HG03571 (cell line): ENCODE measurements around the gene TRIM77.
"Not testable (repeated sequence)": the region's sequence is repeated elsewhere in the genome, so short reads cannot be mapped to it uniquely, and the experiment has no call there.

Experiments
- ATAC-seq: cut with Tn5 transposase; IDR thresholded peaks from one replicate; pipeline ENCODE4 v1.9.1; 2021; ENCODE audit not compliant: unreplicated experiment

Gene TRIM77, protein sequence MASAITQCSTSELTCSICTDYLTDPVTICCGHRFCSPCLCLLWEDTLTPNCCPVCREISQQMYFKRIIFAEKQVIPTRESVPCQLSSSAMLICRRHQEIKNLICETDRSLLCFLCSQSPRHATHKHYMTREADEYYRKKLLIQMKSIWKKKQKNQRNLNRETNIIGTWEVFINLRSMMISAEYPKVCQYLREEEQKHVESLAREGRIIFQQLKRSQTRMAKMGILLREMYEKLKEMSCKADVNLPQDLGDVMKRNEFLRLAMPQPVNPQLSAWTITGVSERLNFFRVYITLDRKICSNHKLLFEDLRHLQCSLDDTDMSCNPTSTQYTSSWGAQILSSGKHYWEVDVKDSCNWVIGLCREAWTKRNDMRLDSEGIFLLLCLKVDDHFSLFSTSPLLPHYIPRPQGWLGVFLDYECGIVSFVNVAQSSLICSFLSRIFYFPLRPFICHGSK

DNA sequence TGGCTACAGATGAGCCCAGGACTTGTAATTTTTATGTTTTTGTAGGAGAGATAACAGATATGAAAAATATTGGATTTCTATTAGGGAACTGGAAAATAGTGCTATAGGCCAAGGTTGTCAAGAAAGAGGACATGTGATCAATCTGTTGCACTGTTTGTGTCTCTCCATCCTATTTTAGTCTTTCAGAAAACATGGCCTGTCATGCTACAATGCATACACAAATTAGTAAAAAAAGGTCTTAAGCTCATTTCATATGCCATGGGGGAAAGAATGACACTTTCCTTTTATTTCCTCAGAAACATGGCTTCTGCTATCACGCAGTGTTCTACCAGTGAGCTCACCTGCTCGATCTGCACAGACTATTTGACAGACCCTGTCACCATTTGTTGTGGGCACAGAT is at the start of gene TRIM77:
Gene TRIM77 (plus strand): TSS at position 301 of the 400 bp plus-strand sequence. CDS start 0 bp downstream, at position 301.
- not testable (repeated sequence) for ATAC-seq

DNA sequence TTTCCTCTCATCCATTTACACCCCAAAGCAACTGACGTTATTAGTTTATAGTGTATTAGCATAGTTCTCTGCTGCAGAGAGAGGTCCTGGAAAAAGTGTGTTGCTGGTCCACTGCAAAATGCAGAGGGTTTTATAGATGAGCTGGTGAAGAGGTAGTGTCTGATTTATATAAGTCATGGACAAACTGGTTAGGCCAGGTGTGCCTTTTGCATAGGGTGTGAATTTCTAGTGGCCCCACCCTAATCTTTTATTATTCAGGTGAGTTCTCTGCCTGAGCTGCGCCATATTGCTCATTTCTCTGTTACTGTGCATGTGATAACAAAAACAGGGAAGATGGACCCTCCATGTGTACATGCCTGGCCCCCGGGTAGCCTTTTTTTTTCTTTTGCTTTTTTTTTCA is 43.1 kb upstream of the TRIM77 start:
- ATAC-seq, result no peak

DNA sequence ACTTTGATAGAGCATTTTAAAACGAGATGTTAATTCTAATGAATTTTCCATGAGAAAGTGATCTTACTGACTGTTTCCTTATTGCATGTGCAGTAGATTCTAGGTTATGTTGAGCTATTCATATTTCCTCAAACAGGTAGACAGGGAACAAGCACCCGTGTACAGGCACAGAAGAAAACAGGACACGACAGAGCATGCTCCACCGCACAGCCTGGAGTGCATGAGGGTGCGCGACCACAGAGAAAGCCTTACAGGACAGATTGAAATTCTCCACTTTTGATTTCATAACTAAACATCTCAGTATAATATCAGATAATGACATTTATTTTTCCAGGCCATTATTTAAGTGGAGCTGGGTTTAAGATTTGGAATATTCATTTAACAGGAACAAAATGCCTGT is 41.9 kb upstream of the TRIM77 start:
- not testable (repeated sequence) for ATAC-seq

DNA sequence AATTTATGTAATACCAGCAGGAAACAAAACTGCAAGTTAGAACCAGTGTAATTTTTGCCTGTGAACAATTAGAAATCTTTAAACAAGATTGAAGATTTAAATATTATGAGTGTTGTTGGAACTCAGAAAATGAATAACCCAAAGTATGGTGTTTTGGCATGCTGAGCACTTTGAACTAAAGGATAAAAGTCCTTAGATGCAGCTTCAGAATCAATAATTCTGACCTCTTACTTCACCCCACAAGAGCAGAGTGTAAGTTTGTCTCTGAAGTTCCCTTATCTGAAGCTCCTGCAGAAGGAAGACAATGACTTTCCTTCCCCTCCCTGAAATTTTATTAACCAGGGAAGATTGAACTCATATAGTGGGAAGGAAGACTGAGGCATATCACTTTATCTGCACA is 40.5 kb upstream of the TRIM77 start:
- not testable (repeated sequence) for ATAC-seq

DNA sequence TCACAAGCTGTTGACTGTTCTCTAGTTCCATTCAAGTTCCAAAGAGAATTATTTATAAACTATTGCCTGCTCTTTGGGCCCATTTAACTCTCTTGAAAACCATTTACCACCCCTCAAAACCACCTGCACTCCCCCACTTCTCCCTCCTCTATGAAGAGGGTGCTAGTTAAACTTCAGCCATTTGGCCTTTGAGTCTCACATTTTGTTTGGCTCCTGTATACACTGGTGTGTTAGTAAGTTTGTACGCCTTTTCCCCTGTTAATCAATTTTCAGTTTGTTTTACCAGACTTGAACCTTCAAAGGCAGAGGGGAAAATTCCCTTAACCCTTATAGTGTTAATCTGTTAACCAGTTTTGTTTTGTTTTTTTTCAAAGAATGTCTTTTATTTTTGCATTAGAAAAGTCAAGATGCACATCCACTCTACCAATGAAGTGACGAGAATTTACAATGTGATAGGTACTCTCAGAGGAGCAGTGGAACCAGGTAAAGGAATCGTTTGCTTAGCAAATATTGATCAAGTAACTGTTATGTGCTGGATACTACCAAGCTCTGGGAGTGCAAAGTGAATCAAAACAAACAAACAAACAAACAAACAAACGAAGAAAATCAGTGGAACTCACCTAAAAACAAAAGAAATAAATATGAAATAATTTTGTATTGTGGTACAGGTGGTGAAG is 40.0 kb upstream of the TRIM77 start:
- ATAC-seq, result not testable (repeated sequence)

DNA sequence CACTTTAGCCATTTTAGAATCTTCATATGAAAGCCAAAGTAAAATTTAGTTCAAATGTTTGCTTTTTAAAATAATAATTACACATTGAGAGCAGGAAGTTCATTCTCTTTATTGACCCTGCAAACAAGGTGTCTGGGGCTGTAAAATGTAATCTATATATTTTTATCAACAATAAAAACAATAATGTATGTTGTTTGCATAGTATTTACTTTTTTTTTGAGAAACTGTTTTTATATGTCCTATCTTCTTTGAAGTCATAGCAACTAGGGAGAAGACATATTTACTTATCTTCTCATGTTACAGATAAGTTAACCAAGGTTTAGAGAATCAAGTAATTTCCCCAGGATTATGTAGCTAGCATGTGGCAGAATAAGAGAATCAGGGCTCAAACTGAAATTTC is 37.6 kb upstream of the TRIM77 start:
- ATAC-seq, result not testable (repeated sequence)

DNA sequence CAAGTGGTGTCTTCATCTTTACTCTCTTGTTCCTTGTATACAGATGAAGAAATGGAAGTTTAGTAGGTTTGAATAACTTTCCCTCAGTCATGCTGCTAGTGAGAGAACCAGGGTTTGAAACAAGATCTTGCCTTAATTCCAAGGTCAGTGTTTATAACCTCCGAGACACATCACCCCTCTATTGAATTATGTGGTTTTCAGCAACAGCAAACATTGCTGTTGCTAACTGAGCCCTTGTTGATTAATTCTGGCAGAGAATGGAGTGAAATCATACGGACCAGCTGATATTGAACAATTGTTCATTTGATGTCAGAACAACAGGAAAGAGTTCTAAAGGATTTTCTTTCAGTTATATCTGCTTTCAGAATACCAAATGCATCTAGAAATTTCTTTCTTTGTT is 36.7 kb upstream of the TRIM77 start:
- ATAC-seq, result not testable (repeated sequence)

DNA sequence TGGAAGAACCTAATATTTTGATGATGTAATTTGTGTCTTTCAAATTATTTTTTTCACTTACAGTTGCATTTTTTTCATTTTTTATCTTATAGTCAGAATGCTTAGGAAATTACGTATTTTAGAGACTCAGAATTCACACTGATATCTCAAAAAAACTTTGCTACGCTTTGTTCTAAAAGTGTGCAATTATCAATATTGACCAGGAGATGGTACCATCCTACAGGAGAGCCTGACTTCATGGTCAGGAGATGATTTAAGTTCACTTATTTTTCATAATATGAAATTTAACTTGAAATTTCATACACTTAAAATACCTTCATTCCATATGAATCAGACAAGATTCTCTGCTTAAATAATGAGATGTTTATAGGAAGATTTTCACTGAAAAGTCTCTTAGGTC is 34.7 kb upstream of the TRIM77 start:
- not testable (repeated sequence) for ATAC-seq

DNA sequence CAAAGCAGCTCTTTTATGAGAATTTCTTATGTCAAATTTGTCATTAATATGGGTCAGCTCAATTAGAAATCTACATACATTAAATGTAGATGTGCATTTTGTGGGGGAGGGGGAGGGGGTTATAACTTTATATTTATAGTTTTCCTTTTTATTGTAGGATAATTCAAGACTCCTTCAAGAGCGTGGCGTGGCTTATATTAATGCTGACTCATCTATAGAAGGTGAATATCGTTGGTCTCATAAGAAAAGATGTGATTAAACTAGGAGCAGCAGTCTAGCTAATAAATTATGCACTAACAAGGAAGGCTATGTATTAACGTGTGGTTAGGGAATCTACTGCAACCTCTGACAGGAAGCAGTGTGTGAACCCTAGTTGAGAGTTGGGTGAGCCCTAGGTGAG is 34.2 kb upstream of the TRIM77 start:
- not testable (repeated sequence) for ATAC-seq

DNA sequence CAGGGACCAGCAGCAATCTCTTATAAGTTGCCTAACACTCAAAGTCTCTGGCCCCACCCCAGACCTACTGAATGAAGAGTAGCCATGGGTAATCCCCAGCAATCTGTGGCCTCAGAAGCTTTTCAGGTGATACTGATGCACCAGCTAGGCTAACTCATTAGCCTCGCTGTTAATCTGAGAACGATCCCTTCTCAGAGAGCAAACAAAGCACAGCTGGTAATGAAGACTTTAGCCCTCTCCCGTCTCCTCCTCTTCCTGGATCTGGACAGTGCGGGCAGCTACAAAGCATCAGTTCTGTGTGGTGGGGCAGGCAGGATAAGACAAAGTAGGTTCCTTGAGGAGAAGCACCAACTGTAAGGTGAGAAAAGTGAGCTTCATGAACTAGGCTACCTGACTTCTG is 3.0 kb upstream of the TRIM77 start:
- ATAC-seq, result not testable (repeated sequence)

DNA sequence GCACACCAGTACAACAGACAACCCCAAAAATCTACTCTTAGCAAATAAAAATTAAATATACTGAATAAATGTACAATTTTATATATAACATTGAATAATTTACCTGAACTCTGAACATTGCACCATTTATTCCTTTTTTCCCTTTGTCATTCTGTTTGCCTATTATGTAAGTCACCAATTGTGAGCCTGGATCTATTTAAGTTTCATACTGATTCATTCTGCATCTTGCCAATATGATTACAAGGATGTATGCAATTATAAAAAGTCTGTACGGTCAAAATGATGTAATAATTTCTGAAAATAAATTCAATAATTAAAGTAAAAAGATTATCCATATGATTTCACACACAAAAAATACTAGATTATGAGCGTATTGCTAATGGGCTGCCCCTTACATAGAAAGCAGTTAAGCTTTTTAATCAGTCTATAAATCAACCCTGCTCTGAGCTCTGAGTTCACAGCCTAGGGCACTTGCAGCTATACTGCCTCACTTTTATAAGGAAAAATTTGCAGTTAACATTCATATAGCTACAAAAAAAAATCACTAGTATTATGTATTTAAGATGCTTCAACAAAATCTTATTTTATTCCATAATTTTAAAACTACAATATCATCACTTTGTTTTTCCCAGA is 14.9 kb downstream of the TRIM77 start:
- not testable (repeated sequence) for ATAC-seq

DNA sequence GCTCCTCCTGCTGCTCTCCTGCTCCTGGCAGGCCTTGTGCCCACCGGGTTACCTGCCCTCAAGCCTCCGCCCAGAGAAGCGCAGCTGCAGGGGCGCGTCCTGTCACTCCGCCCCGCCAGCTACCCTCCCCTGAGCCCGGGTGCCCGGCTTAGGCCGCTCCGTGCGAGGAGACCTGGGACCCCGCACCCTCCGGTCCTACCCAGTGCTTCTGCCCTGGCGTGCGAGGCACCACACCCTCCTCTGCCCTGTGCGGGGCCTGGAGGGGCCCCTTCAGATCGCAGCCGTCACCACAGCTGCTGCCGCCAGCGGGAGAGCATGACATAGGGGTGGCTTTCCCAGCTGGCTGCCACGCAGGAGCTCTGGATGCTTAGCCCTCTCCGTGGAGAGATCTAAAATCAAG is 20.1 kb downstream of the TRIM77 start:
- not testable (repeated sequence) for ATAC-seq

DNA sequence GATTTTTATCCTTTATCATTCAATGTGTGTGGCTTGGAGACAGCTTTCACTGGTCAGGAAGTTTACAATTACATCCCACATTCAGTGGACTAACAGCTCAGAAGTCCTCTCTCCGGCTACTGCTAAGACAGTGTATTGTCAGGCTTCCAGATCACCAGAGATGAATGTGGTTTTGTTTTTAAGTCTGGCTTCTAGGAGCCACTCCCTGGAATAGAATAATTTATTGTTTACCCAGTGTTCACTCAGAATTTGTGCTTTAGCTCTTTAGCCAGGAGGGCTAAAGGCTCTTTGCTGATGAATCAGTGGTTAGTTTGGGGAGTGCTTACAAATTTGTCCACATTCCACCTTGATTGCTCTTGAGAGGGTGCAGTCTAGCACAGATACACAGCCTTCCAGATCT is 26.5 kb downstream of the TRIM77 start:
- no peak for ATAC-seq

DNA sequence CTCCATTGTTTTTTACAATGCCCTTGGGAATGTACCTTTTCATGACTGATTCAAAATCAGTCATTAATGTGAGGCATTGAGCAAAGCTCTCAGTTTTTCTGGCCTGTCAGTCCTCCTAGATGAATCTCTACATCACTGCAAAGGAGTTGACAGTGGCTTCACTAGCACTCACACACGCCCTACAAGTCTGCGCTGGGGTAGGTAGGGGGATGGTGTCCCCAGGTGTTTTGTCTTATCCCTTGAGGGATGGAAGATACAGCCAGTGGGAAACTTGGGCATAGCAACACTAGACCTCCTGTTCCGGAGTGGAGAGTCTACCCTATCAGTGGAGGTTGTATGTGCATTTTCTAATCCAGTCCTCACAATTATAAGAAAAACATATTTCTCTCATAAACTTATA is 27.0 kb downstream of the TRIM77 start:
- ATAC-seq, result no peak

DNA sequence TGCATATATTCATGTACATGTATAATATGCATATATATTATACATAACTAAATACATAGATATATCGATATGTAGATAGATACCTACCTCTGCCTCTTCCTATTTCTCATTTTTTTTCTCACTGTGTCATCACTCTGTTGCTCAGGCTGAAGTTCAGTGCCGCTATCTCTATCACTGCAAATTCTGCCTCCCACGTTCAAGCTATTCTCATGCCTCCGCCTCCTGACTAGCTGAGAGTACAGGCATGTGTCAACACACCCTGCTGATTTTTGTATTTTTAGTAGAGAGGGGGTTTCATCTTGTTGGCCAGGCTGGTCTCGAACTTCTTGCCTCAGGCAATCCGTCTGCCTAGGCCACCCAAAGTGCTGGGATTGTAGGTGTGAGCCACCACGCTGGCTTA is 31.3 kb downstream of the TRIM77 start:
- ATAC-seq, result not testable (repeated sequence)

DNA sequence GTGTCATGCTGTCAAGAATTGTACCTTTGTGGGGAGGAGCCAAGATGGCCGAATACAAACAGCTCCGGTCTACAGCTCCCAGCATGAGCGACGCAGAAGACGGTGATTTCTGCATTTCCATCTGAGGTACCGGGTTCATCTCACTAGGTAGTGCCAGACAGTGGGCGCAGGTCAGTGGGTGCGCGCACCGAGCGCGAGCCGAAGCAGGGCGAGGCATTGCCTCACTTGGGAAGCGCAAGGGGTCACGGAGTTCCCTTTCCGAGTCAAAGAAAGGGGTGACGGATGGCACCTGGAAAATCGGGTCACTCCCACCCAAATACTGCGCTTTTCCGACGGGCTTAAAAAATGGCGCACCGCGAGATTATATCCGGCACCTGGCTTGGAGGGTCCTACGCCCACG is 34.1 kb downstream of the TRIM77 start:
- ATAC-seq, result not testable (repeated sequence)

DNA sequence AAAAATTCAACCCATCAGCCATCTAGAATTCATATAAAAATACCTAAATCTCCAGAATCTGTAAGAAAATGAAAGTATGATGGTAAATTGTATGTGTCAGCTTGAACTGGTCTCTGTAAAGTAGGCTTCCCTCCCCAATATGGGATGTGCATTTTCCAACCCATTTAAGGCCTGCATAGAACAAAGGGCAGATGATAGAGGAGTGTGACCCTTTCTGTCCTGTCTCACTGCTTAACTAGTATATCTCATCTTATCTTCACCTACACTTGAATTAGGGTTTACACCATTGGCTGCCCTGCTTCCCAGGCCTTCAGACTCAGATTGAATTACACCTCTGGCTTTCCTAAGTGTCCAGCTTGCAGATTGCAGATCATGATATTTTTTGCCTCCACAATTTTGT is 40.7 kb downstream of the TRIM77 start:
- ATAC-seq, result not testable (repeated sequence)
